HFFc6 (cell line): ENCODE measurements around the gene DNAJB8. TPM values are rescaled to one million over a fixed set of nuclear protein-coding genes. Genes with fewer than 3 reads are reported as not detected.

Experiments used
- DNase-seq: peaks from one replicate; pipeline ENCODE4 v3.0.0-alpha.2; 2018
- H3K27ac Mint-ChIP-seq: 2 replicates; pipeline ENCODE4 v1.8.0; 2020; ENCODE audit warnings: mild to moderate bottlenecking, mixed read lengths
- H3K27me3 Mint-ChIP-seq: 2 replicates; pipeline ENCODE4 v1.8.0; 2021; ENCODE audit warnings: mild to moderate bottlenecking, moderate library complexity, mixed read lengths; ENCODE audit not compliant: insufficient read depth
- H3K36me3 Mint-ChIP-seq: 2 replicates; pipeline ENCODE4 v1.8.0; 2021; ENCODE audit warnings: low read depth, mixed read lengths
- H3K4me1 Mint-ChIP-seq: 2 replicates; pipeline ENCODE4 v1.8.0; 2020; ENCODE audit warnings: low read depth, mixed read lengths
- H3K4me3 Mint-ChIP-seq: 2 replicates; pipeline ENCODE4 v1.8.0; 2020; ENCODE audit warnings: mild to moderate bottlenecking, moderate library complexity, mixed read lengths
- H3K9me3 Mint-ChIP-seq: 2 replicates; pipeline ENCODE4 v1.8.0; 2020; ENCODE audit warnings: mild to moderate bottlenecking, mixed read lengths
- CTCF ChIP-seq: fragments of 200-600 bp; sonication (generic); IDR thresholded peaks from 2 replicates; pipeline ENCODE4 v1.5.0; 2021; ENCODE audit warnings: antibody characterized with exemption, mild to moderate bottlenecking
- total RNA-seq, 6 experiments: library from RNA; stranded (reverse); fragmentation: NEBNext Ultra II Directional; extraction: Animal tissue kit (Norgen Biotek cat#: 25700); gene quantifications; 2 replicates in 1 of 6; 3 replicates in 5 of 6; pipeline ENCODE4 v1.2.3, GENCODE V29; 2021

The DNAJB8 gene
- total RNA-seq, 6 experiments from 2014 or later: not detected

- Mint-ChIP-seq H3K36me3 (peaks cover 60% of the 10 kb centered on the region), H3K4me3 (peak overlapping the region; percentile 100), H3K27ac (peak overlapping the region; percentile 97), H3K4me1 (peaks cover 40% of the 10 kb centered on the region), H3K27me3 (peaks cover 5% of the 10 kb centered on the region), H3K9me3 (no peaks in the 10 kb centered on the region)
- TF ChIP-seq CTCF: no peak
- no peak for DNase-seq
Observed at GRCh38 chr3:128482175-128482574, 15.5 kb upstream of the DNAJB8 start.

DNA sequence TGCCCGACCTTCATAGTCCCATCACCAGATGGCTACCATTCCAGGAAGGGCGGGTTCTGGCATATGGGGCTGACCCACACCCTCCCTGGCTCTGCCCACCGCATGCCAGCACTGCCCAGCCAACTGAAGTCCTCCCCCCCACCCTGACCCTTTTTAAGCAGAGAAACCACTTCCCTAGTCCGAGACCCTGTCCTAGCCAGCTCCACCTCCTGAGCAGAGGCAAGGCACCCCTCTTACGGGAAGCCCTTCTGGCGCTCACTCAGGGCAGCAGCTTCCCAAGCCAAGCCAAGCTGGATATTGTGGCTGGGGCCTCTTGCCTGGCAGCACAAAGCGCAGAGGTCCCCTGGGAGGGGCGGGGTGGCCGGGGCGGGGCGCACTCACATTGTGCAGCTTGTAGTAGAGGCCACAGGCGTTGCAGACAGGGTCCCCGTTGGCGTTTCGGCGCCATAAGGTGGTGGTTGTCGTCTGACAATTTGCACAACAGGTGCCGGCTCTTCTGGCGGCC lies 14.8 kb upstream of the DNAJB8 start:
- no peak for DNase-seq
- Mint-ChIP-seq H3K27me3 (peaks cover 5% of the 10 kb centered on the region; the same call in 1 of the 2 replicates), H3K4me1 (peaks cover 40% of the 10 kb centered on the region), H3K9me3 (no peaks in the 10 kb centered on the region), H3K27ac (no peak overlapping the region), H3K36me3 (peaks cover 55% of the 10 kb centered on the region), H3K4me3 (no peak overlapping the region; the same call in 1 of the 2 replicates)
- no peak for TF ChIP-seq CTCF

DNA sequence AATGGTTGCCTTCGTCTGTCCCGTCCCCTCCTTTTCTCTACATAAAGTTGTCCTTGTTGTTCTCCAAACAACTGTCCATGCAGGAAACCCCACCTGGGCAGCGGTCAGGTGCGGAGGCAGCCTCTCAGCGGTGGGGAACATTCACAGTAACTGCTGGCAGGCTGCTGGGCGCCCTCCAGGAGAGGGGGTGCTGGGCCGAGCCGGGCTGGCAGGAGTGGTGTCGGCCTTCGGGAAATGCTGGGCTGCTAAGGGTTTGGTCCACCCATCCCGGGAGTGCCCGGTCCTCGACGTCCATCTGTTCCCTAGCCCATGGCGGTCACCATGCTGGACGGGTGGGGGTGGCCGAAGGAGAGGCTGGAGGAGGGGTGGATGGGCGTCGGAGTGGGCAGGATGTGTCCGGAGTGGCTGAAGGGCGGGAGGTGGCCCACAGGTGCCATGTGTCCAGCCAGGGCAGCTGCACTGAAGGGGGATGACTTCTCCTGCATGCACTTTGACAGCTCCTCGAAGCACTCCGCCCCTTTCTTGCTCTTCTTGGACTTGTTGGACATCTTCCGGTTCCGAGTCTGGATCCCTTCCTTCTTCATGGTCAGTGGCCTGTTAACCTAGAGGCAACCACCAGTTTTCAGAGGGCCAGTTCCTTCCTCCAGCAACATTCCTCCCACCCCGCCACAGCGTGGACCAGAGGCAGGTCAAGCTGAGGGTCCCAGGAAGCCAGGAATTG lies 14.2 kb upstream of the DNAJB8 start:
- H3K27me3 Mint-ChIP-seq: peaks cover 5% of the 10 kb centered on the region; the same call in 1 of the 2 replicates
- no peak overlapping the region for H3K27ac Mint-ChIP-seq
- no peak for DNase-seq
- peaks cover 49% of the 10 kb centered on the region for H3K36me3 Mint-ChIP-seq
- no peak for TF ChIP-seq CTCF
- H3K9me3 Mint-ChIP-seq: no peaks in the 10 kb centered on the region
- H3K4me1 Mint-ChIP-seq: peaks cover 40% of the 10 kb centered on the region
- H3K4me3 Mint-ChIP-seq: no peak overlapping the region

DNA sequence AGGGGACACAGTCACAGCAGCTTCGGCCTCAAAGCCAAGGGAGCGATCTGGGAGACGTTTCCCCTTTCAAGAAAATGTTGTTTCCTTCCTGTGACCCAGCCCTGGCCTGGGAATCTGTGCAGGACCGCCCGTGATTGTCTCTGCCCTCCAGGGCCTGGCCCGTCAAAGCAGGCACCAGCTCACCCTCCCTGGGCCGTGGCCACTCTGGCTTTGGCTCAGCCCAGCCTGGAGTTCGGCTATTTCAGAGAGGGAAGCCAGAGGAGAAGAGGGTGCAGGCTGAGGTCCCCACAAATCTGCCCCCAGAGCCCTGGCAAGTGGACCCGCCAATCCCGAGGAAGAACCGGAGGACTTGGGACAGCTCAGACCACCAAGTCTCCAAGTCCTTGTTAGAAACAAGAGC lies 13.6 kb upstream of the DNAJB8 start:
- no peak overlapping the region for H3K4me3 Mint-ChIP-seq
- H3K36me3 Mint-ChIP-seq: peaks cover 43% of the 10 kb centered on the region
- peaks cover 5% of the 10 kb centered on the region; the same call in 1 of the 2 replicates for H3K27me3 Mint-ChIP-seq
- TF ChIP-seq CTCF: no peak
- no peak for DNase-seq
- no peaks in the 10 kb centered on the region for H3K9me3 Mint-ChIP-seq
- peaks cover 36% of the 10 kb centered on the region for H3K4me1 Mint-ChIP-seq
- H3K27ac Mint-ChIP-seq: no peak overlapping the region

GRCh38 chr3:128479558-128480086 lies 12.9 kb upstream of the DNAJB8 start:
- Mint-ChIP-seq H3K27me3 (peaks cover 5% of the 10 kb centered on the region; the same call in 1 of the 2 replicates), H3K36me3 (peaks cover 37% of the 10 kb centered on the region), H3K27ac (0 out of 2 replicates have a peak overlapping the region, but pooled peaks have one; percentile 10), H3K4me3 (no peak overlapping the region), H3K4me1 (peaks cover 30% of the 10 kb centered on the region), H3K9me3 (no peaks in the 10 kb centered on the region)
- no peak for TF ChIP-seq CTCF
- no peak for DNase-seq
